Astrocyte of the cerebellum (primary cell): ENCODE results near the gene ANKRD34C.
A peak's percentile ranks its signal among the peaks of the same experiment; 100 is the strongest.
"Not testable (repeated sequence)": the region's sequence is repeated elsewhere in the genome, so short reads cannot be mapped to it uniquely, and the experiment has no call there.

Experiments used
- DNase-seq: peaks from one replicate; pipeline ENCODE4 v3.0.0-alpha.2; 2011; ENCODE audit warnings: low read depth
- H3K4me3 ChIP-seq: 2 replicates; pipeline ENCODE4 v1.5.1; 2011; ENCODE audit warnings: mild to moderate bottlenecking, low read depth, low read length, moderate library complexity
- CTCF ChIP-seq: IDR thresholded peaks from 2 replicates; pipeline ENCODE4 v1.5.1; 2012; ENCODE audit warnings: low read length, low read depth, moderate library complexity, mild to moderate bottlenecking; ENCODE audit errors: missing control alignments
- in situ Hi-C: cut with HindIII; loops from 2 replicates; pipeline ENCODE4 v1.10.0; 2017; ENCODE audit warnings: low sequenced_read_pairs

Gene ANKRD34C

GRCh38 chr15:79315623-79316328, 33.3 kb downstream of the ANKRD34C start:
- in situ Hi-C loops, result no loop called here
- H3K4me3 ChIP-seq, result no peak overlapping the region
- no peak for DNase-seq
- TF ChIP-seq CTCF, result no peak

- no peak for DNase-seq
These were observed 34.3 kb downstream of the ANKRD34C start for GRCh38 chr15:79316864-79317263.

GRCh38 chr15:79319973-79320372, 37.5 kb downstream of the ANKRD34C start:
- in situ Hi-C loops, DNase-seq, H3K4me3 ChIP-seq: not testable (repeated sequence)

More at GRCh38 chr15:79316864-79317263, 34.3 kb downstream of the ANKRD34C start:
- H3K4me3 ChIP-seq, result no peak overlapping the region
- in situ Hi-C loops, result no loop called here
- no peak for TF ChIP-seq CTCF

GRCh38 chr15:79321876-79322275, 39.4 kb downstream of the ANKRD34C start:
- in situ Hi-C loops, result no loop called here
- DNase-seq, result no peak
- no peak overlapping the region for H3K4me3 ChIP-seq
- no peak for TF ChIP-seq CTCF

GRCh38 chr15:79322306-79322705, 39.8 kb downstream of the ANKRD34C start:
- no peak overlapping the region for H3K4me3 ChIP-seq
- in situ Hi-C loops, result no loop called here
- no peak for TF ChIP-seq CTCF
- no peak for DNase-seq

- TF ChIP-seq CTCF, result no peak
- in situ Hi-C loops, result no loop called here
- H3K4me3 ChIP-seq, result no peak overlapping the region
- DNase-seq, result no peak
These were observed 40.4 kb downstream of the ANKRD34C start for GRCh38 chr15:79322945-79323344.

GRCh38 chr15:79329171-79329611, 46.7 kb downstream of the ANKRD34C start:
- TF ChIP-seq CTCF, result no peak
- in situ Hi-C loops, result no loop called here
- peak; percentile 60 for DNase-seq
- H3K4me3 ChIP-seq, result no peak overlapping the region
